ENCODE results near the gene NDUFS4.

- TF ChIP-seq EZH2phosphoT487 (IDR thresholded peaks at IDR 0.05; ENCODE audit: low read depth, severe bottlenecking, unreplicated experiment) (no peak), EZH2 (IDR thresholded peaks at IDR 0.05; ENCODE audit: borderline replicate concordance) (no peak), CTCF (IDR thresholded peaks at IDR 0.05; ENCODE audit: poor library complexity) (no peak)
Measured at GRCh38 chr5:53678981-53679660, 118.7 kb downstream of the NDUFS4 start.
